ENCODE measurements around the gene FOXM1.

FOXM1 gene

DNA sequence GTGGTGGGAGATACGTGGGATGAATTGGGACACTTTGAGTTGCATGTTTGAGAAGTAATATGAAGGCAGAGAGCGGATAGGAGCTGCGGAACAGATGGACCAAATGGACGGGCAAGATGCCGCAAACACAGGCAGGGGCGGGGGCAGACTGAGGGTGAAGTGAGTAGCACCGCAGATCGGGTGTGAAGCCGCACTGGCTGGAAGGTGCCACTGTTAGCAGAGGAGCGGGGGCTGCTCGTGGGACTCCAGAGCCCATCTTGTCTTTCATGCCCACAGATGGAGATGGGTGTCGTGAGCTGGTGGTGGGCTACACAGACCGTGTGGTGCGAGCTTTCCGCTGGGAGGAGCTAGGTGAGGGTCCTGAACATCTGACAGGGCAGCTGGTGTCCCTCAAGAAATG lies 57.2 kb downstream of the FOXM1 start:
- DNase-seq (ENCODE audit: low read depth) = no peak
- no peak for TF ChIP-seq CTCF (conservative IDR thresholded peaks at IDR 0.05; ENCODE audit: low read length)

DNA sequence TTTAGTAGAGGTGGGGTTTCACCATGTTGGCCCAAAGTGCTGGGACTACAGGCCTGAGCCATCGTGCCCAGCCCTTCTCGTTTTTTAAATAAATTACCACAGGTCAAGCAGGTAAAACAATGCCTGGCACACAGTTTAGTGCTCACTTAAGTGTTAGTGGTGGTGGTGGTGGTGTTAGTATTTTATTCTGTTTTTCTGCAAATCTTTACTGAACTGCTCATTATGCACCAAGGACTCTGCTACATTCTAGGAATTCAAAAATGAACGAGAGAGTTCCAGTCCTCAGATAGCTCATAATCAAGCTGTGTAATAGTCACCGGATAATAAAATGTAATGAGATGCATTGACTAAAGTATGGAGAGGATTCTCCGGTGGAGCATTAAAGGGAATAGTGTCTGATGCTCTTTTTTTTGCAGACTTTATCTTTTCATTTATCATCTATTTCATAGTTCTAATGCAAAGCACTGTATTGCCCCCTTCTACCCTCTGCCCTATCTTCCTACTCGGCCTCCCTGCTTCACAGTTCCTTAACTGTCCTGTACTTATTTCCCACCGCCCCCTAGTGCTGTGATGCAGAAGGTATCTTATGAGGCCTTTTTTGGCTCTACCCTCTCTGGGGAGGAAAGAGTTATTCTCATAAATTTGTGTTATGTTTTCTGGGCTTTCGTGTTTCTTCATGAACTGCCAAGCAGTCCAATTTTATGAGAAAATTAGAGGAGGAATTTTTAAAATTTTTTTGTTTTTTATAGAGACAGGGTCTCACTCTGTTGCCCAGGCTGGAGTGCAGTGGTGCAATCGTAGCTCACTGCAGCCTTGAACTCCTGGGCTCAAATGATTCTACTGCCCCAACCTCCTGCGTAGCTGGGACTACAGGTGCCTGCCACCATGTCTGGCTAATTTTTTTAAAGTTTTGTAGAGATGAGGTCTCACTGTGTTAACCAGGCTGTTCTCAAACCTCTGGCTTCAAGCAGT lies 63.5 kb downstream of the FOXM1 start:
- peak; percentile 77 for TF ChIP-seq CTCF (conservative IDR thresholded peaks at IDR 0.05; ENCODE audit: low read length)
- peak; percentile 73 for DNase-seq (ENCODE audit: low read depth)
- peak overlapping the region; percentile 99 for H3K4me3 ChIP-seq (ENCODE audit: low read length)

More for the DNA sequence above, 57.2 kb downstream of the FOXM1 start:
- H3K4me3 ChIP-seq (ENCODE audit: low read length) = no peak overlapping the region

- no peak for TF ChIP-seq CTCF (conservative IDR thresholded peaks at IDR 0.05; ENCODE audit: low read length)
- peak; percentile 98 for DNase-seq (ENCODE audit: low read depth)
- H3K4me3 ChIP-seq (ENCODE audit: low read length) = peak within 1 kb of the TSS; percentile 99
Measured at GRCh38 chr12:2812290-2813213, 64.4 kb downstream of the FOXM1 start, which contains the start of gene ITFG2. TSS of gene ITFG2 (plus strand) at chr12:2812668. CDS start at chr12:2812761, 93 bp downstream.

DNA sequence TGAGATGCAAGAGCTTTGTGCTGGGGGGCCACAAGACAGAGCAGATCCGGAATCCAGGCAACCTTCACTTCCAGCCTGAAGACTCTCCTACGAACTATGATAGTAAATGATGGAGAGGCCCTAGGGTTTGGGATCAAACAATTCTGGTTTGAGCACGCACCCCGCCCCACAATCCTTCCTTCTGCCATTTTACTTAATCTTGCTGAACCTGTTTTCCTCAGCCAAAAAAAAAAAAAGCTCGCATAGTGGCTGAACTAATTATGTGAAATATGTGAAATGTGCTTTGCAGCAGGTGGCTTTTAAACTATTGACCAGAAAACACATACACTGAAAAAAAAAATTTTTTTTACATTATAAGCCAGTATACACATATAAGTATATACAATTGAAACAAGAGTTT lies 65.2 kb downstream of the FOXM1 start:
- peak overlapping the region; percentile 99 for H3K4me3 ChIP-seq (ENCODE audit: low read length)
- TF ChIP-seq CTCF (conservative IDR thresholded peaks at IDR 0.05; ENCODE audit: low read length) = no peak
- no peak for DNase-seq (ENCODE audit: low read depth)

Data from AG10803 (cell line).